Measurements from ENCODE around the gene ANKS1B. TPM values are rescaled to one million over a fixed set of nuclear protein-coding genes. Genes with fewer than 3 reads are reported as not detected.

ANKS1B gene
- total RNA-seq, 4 donors from 2014 or later, result 0.88 to 10.7 (median 4.4) TPM

DNA sequence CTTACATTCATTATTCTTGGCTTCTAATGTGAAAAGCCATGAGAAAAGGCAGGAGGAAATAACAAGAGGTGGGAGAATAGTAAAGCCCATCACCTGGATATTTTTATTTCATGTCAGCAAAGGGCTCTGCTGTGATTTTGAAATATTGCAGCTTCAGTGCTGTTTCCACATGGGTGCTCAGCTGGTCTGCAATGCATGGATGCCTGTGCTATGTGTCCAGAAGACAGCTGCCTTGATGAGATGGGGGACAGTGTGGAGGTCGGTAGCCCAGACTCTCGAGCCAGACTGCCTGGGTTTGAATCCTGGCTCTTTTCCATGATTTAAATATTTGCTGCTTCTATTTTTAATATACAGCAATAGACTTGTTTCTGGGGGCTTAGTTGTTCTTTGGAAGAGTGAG, 814.7 kb downstream of the ANKS1B start:
- no peaks in the 10 kb centered on the region for H3K9me3 ChIP-seq
- H3K27ac ChIP-seq, result no peak overlapping the region
- no peak overlapping the region for H3K4me3 ChIP-seq
- no peaks in the 10 kb centered on the region for H3K4me1 ChIP-seq
- DNase-seq, result no peak
- TF ChIP-seq POLR2A (IDR thresholded peaks at IDR 0.05), result no peak
- TF ChIP-seq, protein P1, sequence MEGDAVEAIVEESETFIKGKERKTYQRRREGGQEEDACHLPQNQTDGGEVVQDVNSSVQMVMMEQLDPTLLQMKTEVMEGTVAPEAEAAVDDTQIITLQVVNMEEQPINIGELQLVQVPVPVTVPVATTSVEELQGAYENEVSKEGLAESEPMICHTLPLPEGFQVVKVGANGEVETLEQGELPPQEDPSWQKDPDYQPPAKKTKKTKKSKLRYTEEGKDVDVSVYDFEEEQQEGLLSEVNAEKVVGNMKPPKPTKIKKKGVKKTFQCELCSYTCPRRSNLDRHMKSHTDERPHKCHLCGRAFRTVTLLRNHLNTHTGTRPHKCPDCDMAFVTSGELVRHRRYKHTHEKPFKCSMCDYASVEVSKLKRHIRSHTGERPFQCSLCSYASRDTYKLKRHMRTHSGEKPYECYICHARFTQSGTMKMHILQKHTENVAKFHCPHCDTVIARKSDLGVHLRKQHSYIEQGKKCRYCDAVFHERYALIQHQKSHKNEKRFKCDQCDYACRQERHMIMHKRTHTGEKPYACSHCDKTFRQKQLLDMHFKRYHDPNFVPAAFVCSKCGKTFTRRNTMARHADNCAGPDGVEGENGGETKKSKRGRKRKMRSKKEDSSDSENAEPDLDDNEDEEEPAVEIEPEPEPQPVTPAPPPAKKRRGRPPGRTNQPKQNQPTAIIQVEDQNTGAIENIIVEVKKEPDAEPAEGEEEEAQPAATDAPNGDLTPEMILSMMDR (IDR thresholded peaks at IDR 0.05), result no peak
- no peaks in the 10 kb centered on the region for H3K36me3 ChIP-seq
- H3K27me3 ChIP-seq, result no peaks in the 10 kb centered on the region

GRCh38 chr12:99157946-99158345, 826.8 kb downstream of the ANKS1B start:
- Histone ChIP-seq H3K4me1 (no peaks in the 10 kb centered on the region), H3K4me3 (no peak overlapping the region), H3K27me3 (no peaks in the 10 kb centered on the region), H3K36me3 (no peaks in the 10 kb centered on the region), H3K9me3 (no peaks in the 10 kb centered on the region), H3K27ac (no peak overlapping the region)
- TF ChIP-seq, protein P1 (IDR thresholded peaks at IDR 0.05), result no peak
- no peak for TF ChIP-seq POLR2A (IDR thresholded peaks at IDR 0.05)
- no peak for DNase-seq

DNA sequence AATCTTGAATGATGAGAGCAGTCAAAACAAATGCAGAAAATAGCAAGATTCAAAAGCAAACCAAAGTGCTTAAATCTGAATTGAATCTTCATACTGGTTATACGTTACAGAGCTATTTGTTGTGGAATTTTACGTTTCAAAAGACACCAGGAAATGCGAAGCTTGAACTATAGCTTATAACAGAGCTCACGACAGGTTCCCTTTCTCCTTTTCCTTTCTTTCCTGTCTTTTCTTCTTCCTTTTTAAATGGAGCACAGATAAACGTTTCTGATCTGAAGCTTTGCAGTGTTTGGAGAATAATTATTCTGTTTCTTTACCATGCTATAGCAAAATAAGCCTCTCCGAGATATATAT, 829.8 kb downstream of the ANKS1B start:
- TF ChIP-seq POLR2A (IDR thresholded peaks at IDR 0.05), result no peak
- TF ChIP-seq, protein P1 (IDR thresholded peaks at IDR 0.05), result no peak
- H3K4me3 ChIP-seq, result no peak overlapping the region
- DNase-seq, result no peak
- no peaks in the 10 kb centered on the region for H3K27me3 ChIP-seq
- H3K27ac ChIP-seq, result no peak overlapping the region
- H3K9me3 ChIP-seq, result no peaks in the 10 kb centered on the region
- H3K4me1 ChIP-seq, result no peaks in the 10 kb centered on the region
- H3K36me3 ChIP-seq, result no peaks in the 10 kb centered on the region

DNA sequence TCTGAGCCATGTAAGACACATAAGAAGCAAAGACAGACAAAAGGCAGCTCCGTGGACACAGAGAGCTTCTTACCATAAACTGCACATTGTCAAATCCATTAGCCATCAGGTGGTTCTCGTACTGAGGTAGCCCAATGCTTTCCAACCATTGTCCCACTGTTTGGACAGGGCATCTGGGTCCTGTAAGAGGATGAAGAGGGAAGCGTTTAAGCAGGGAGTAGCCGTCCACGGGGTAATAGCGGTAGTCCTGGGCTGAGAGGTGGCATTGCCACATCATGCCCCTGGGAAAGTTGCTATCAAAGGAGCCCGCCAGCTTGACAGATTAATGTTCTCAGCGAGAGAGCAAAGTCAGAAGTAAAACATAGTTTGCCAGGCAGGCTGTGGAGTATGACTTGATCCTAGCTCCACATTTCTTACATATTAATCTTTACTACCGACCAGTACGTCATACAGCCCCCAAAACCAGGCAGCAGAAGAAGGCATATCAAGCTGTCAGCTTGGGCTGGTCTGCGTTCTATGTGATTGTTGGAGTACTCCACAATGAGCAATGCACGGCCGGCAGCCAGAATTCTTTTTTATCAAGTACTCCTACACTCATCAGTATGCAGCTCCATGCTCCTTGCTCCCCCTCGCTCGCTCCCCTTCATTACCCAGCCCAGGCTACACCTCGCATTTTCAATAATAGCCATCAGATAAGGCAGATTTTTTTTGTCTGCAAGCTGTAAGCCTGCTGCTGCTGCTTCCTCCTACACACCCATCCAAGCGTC, 830.3 kb downstream of the ANKS1B start:
- H3K9me3 ChIP-seq, result no peaks in the 10 kb centered on the region
- no peak overlapping the region for H3K4me3 ChIP-seq
- TF ChIP-seq, protein P1 (IDR thresholded peaks at IDR 0.05), result no peak
- no peak for TF ChIP-seq POLR2A (IDR thresholded peaks at IDR 0.05)
- H3K36me3 ChIP-seq, result no peaks in the 10 kb centered on the region
- no peaks in the 10 kb centered on the region for H3K4me1 ChIP-seq
- DNase-seq, result no peak
- no peaks in the 10 kb centered on the region for H3K27me3 ChIP-seq
- H3K27ac ChIP-seq, result no peak overlapping the region

- H3K4me3 ChIP-seq, result no peak overlapping the region
- no peaks in the 10 kb centered on the region for H3K36me3 ChIP-seq
- H3K9me3 ChIP-seq, result no peaks in the 10 kb centered on the region
- H3K4me1 ChIP-seq, result no peaks in the 10 kb centered on the region
- no peak overlapping the region for H3K27ac ChIP-seq
- TF ChIP-seq POLR2A (IDR thresholded peaks at IDR 0.05), result no peak
- TF ChIP-seq, protein P1 (IDR thresholded peaks at IDR 0.05), result no peak
- H3K27me3 ChIP-seq, result no peaks in the 10 kb centered on the region
- DNase-seq, result no peak
Measured at GRCh38 chr12:99153293-99153692, 831.4 kb downstream of the ANKS1B start.

Data from Peyer's patch (tissue), 4 donors.